Measurements from ENCODE around the gene ETNK2.
"Not testable (repeated sequence)": the region's sequence is repeated elsewhere in the genome, so short reads cannot be mapped to it uniquely, and the experiment has no call there.

The ETNK2 gene

GRCh38 chr1:204094313-204094729, 57.5 kb downstream of the ETNK2 start:
- DNase-seq: no peak

DNA sequence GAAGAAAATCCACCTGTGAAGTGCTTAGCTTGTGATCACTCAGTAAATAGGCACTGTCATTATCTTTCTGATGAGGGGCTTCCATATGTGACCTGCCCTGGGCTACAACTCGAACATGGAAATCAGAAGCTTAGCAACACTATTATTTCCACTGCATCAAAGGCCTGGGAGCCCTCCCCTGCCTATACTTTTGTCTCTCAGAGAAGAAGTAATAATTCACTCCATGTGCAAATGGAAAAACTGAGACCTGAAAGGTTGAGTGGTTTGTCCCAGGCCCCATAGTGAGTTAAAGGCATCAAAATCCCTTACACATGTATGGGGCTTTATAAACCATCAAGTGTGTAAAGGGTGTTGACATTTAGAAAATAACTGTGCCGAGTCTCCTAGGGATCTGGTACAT, 58.1 kb downstream of the ETNK2 start:
- DNase-seq: no peak

- DNase-seq: no peak
Observed at GRCh38 chr1:204093421-204093717, 58.5 kb downstream of the ETNK2 start.

- DNase-seq: no peak
Observed at GRCh38 chr1:204092632-204093420, 59.0 kb downstream of the ETNK2 start.

DNA sequence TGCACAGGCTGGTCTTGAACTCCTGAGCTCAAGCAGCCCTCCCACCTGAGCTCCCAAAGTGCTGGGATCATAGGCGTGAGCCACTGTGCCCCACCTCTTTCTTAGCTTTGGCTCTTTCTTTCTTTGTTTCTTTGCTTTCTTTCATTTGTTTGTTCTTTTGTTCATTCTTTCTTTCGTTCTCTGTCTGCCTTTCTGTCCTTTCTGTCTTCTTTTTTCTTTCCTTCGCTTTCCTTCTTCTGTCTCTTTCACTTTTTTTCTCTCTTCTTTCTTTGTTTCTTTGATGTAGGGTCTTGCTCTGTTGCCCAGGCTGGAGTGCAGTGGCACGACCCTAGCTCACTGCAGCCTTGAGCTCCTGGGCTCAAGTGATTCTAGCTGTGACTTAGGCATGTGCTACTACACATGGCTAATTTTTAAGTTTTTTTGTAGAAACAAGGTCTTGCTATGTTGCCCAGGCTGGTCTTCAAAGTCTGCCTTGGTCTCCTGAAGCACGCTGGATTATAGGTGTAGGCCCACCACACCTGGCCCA, 60.0 kb downstream of the ETNK2 start:
- DNase-seq: no peak

DNA sequence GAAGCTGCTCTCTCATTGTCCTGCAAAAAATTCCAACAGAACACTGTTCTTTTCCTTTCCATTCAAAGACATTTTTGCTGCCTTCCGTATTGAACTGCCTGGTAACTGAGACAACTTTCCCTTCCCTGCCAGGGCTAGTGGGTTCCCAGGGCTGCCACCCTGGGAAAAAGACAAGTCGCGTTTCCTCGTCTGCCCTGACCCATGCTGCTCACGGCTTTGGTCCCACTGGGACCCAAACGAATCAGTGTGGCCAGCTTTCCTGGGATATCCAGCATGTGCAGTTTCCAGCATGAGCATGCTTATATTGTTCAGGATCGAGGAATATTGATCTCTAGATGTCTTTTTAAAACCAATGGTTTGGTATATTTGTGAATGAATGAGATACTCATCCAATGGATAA, 60.8 kb downstream of the ETNK2 start:
- DNase-seq: no peak

DNA sequence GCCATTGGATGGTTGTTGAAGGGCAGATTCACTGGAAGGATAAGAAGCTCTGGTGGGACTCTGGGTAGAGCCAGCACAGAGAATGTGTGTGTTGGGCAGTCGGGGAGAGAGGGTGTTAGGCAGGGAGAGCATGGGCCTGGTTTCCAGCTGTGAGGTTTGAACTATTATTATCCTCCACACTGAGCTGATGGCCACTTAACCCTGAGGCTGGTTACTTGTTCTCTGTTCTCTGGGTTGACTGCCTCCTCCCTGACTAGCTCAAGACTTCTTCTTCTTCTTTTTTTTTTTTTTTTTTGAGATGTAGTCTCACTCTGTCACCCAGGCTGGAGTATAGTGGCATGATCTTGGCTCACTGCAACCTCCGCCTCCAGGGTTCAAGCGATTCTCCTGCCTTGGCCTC, 61.7 kb downstream of the ETNK2 start:
- DNase-seq: not testable (repeated sequence)

DNA sequence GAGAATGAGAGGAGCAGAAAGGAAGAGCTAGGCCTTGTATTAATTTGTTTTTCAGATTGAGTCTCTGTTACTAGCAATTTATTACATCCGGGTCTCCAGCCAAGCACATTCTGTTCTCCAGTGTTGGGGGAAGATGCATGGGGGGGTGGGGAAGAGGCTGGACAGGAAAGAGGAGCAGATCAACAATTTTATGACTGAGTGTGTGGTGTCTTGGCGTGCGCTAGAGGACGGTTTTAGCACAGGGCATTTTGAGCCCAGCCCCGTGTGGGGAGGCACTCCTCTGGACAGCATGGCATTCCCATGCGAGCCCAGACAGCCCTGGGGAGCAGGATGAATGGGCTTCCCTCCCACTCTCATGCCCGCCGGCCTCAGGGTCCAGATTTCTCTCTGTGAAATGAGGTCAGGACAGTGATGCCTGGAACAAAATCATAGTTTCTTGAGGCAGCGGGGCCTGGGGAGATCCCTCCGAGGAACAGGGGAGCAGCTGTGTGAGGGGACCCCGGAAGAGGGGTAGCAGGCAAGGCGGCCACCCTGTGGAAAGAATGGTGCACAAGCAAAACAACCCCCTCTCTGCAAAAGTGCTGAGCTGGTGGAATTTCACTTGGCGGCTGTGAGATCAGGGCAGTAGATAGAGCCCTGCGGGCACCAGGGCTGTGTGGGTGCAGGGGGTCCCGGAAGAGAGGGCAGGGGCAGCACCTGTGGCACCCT, 62.6 kb downstream of the ETNK2 start:
- no peak for DNase-seq

GRCh38 chr1:204088596-204088995, 63.2 kb downstream of the ETNK2 start:
- no peak for DNase-seq

DNA sequence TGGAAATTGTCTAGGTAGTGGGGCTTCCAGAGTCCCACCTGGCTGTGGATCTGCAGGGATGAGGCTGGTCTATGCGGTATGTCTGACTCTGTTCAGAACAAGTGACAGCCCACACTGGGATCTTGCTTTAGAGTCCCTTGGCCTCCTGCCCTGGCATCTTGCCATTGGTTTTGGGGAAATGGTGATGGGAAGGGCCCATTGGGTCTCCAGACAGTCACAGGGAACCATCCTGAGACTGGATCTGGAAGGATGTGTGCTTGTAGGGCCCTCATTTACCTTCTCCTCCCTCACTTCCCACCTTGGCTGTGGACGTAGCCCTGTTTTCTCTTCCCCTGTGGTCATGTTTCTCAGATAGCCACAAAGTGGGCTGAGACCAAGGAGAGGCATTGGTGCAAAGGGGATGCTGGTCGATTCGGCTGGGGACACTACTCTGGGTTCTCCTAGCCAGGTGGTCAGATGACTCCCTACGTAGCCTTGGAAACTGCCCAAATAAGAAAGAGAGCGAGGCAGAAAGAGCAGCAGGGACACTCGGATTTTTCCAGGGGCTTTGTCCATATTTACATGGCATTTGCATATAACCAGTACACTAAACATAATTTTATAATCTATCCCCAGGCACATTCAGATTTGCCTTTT, 63.8 kb downstream of the ETNK2 start:
- DNase-seq: no peak

DNA sequence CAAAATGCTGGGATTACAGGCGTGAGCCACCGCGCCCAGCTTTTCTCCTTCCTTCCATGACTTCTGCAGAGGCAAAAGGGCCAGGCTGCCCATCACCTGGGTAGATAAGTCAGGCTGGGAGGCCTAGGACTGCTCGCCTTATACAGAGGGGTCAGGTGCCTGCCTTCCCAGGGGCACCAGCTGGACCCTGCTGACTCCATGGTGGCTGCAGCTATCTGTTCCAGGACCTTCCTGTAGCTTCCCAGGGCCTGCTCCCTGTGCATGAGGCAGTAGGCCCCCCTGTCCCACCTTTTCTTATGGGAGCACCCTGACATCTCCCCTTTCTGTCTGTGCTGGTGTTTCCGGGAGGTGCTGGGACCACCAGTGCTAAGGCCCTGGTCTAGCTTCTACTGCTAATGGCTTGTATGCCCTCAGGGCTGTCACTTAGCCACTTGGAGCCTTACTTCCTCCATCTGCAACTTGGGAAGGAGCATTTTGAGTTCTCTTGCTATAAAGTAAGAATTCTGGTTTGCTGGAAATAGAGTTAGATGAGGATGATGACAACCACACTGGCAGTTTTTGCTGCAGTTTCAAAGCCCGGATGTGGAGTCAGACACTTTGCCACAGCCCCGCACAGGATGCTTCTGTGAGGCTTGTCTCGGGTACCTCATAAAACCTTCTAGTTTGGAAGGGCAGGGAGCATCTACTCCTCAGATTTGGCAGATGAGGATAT, 64.5 kb downstream of the ETNK2 start:
- DNase-seq: no peak

- no peak for DNase-seq
Observed at GRCh38 chr1:204085876-204086275, 66.0 kb downstream of the ETNK2 start.

DNA sequence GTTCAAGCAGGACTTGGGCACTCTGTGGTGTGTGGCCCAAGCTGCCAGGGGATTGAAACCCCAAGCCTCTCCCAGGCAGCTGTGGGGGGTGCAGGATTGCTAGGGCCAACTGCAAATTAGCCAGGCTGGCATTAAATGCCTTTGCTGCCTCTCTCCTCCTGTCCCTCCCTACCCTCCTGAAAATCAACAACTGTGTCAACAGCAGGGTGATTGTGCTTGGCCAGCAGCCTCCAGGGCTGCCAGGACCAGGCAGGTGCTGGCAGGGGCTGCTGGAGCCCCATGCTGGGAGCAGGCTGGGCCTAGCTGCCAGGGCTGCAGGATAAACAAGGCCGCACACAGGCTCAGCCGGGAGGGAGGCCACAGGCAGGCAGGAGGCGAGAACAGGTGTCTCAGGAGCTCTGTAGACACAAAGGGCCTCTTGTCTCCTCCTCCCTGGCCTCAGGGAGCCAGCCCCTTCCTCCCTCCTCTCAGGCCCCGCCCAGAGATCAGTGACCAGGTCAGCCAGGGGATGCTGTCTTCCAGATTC, 67.5 kb downstream of the ETNK2 start:
- peak; percentile 91 to 93 for DNase-seq

DNA sequence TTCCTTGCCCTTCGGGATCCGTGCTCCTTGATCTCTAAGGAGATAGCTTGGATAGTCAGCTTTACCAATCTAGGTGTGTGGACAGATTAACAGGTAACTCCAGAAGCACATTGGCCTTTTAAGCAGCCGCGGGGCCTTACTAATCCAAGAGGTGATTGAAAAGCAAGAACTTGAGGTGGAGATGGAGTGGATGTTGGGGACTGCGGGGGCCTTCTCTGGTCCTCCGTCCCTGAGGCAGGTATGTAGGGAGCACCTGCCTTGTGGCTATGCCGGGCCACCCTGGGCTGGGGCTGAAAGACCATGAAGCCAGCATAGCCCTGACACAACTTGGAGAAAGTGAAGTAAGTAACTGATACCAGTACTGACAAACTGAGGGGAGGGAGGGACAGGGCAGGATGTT, 68.4 kb downstream of the ETNK2 start:
- no peak for DNase-seq

DNA sequence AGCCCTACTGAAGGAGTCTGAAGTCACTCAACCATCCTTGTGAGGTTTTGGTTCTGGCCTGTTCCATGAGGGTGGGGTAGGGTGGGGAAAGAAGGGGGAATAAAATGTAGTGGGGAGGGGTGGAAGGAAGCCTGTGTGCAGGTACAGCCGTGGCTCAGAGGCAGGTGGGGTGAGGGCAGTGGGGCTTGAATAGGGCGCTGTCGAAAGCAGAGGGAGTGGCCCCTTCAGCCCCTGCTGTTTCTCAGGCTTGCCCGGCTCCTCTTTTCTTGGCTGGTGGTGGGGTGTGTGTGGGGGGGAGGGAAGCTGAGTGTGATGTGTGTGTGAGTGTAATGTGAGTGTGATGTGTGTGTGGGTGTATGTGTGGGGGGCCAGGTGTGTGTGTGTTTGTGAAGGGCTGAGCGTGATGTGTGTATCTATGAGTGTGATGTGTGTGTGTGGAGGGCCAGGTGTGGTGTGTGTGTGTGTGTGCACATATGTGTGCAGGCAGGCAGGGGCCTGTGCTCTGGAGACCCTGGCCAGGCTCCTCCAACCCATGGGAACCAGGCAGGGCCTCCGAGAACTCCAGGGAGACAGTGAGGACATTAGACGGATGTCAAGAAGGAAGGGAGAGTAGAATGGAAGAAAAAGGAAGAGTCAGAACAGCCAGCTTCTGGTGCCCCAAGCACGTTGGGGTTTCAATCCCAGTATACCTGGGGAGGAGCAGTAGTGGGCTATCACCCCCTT, 69.9 kb downstream of the ETNK2 start:
- no peak for DNase-seq

- DNase-seq: no peak
Observed at GRCh38 chr1:204081164-204081790, 70.6 kb downstream of the ETNK2 start.
